ENCODE data around the gene XPO4.

XPO4 gene

GRCh38 chr13:20799726-20800416, 102.7 kb downstream of the XPO4 start:
- TF ChIP-seq CTCF (IDR thresholded peaks at IDR 0.05; ENCODE audit: borderline replicate concordance, control extremely low read depth, extremely low read depth, insufficient read depth, missing control alignments), result no peak
- in situ Hi-C loops (cut with MboI; ENCODE audit: low sequenced_read_pairs, unreplicated experiment), result loop anchor here (25.0 kb wide), 1 partner anchor 613 kb away; the partner anchor contains the start of gene GJB2
- DNase-seq (ENCODE audit: low spot score), result no peak

GRCh38 chr13:20798027-20798426, 104.5 kb downstream of the XPO4 start:
- no peak for TF ChIP-seq CTCF (IDR thresholded peaks at IDR 0.05; ENCODE audit: borderline replicate concordance, control extremely low read depth, extremely low read depth, insufficient read depth, missing control alignments)
- in situ Hi-C loops (cut with MboI; ENCODE audit: low sequenced_read_pairs, unreplicated experiment), result no loop called here
- DNase-seq (ENCODE audit: low spot score), result no peak

- DNase-seq (ENCODE audit: low spot score), result no peak
- in situ Hi-C loops (cut with MboI; ENCODE audit: low sequenced_read_pairs, unreplicated experiment), result no loop called here
- TF ChIP-seq CTCF (IDR thresholded peaks at IDR 0.05; ENCODE audit: borderline replicate concordance, control extremely low read depth, extremely low read depth, insufficient read depth, missing control alignments), result no peak
Observed at GRCh38 chr13:20796791-20797508, 105.6 kb downstream of the XPO4 start.

GRCh38 chr13:20789665-20790064, 112.9 kb downstream of the XPO4 start:
- TF ChIP-seq CTCF (IDR thresholded peaks at IDR 0.05; ENCODE audit: borderline replicate concordance, control extremely low read depth, extremely low read depth, insufficient read depth, missing control alignments), result no peak
- DNase-seq (ENCODE audit: low spot score), result no peak
- in situ Hi-C loops (cut with MboI; ENCODE audit: low sequenced_read_pairs, unreplicated experiment), result no loop called here

- DNase-seq (ENCODE audit: low spot score), result no peak
- TF ChIP-seq CTCF (IDR thresholded peaks at IDR 0.05; ENCODE audit: borderline replicate concordance, control extremely low read depth, extremely low read depth, insufficient read depth, missing control alignments), result no peak
- in situ Hi-C loops (cut with MboI; ENCODE audit: low sequenced_read_pairs, unreplicated experiment), result no loop called here
Observed at GRCh38 chr13:20788312-20788711, 114.2 kb downstream of the XPO4 start.

GRCh38 chr13:20787180-20787579, 115.4 kb downstream of the XPO4 start:
- no peak for TF ChIP-seq CTCF (IDR thresholded peaks at IDR 0.05; ENCODE audit: borderline replicate concordance, control extremely low read depth, extremely low read depth, insufficient read depth, missing control alignments)
- DNase-seq (ENCODE audit: low spot score), result no peak
- in situ Hi-C loops (cut with MboI; ENCODE audit: low sequenced_read_pairs, unreplicated experiment), result no loop called here
